Endothelial cell of umbilical vein (primary cell): ENCODE results near the gene APOB.

Source experiments
- MAX ChIP-seq: IDR thresholded peaks from 2 replicates; pipeline ENCODE4 v1.6.1; 2011; ENCODE audit not compliant: insufficient read depth, insufficient read length
- POLR2A ChIP-seq: IDR thresholded peaks from 2 replicates; pipeline ENCODE4 v1.6.1; 2012; ENCODE audit warnings: low read depth, mild to moderate bottlenecking, control low read depth, low read length

- TF ChIP-seq POLR2A (no peak), MAX (no peak)
Measured at GRCh38 chr2:20997953-20998722, 45.7 kb downstream of the APOB start.
